Trophoblast cell (in vitro differentiated cells and primary cell): Measurements from ENCODE around the gene ITGAE.
"Not testable (repeated sequence)": the region's sequence is repeated elsewhere in the genome, so short reads cannot be mapped to it uniquely, and the experiment has no call there.

Experiments
- DNase-seq, 2 donors: peaks; one replicate each; pipeline ENCODE4 v3.0.0-alpha.2; 2016
- H2AFZ ChIP-seq: 2 replicates; pipeline ENCODE4 v1.6.1; 2013; ENCODE audit warnings: low read length, moderate library complexity, mild to moderate bottlenecking; ENCODE audit not compliant: insufficient read depth, poor library complexity
- H2AK5ac ChIP-seq: 2 replicates; pipeline ENCODE4 v1.6.1; 2013; ENCODE audit warnings: mild to moderate bottlenecking, low read length
- H2BK120ac ChIP-seq: 2 replicates; pipeline ENCODE4 v1.6.1; 2013; ENCODE audit warnings: low read length, mild to moderate bottlenecking, moderate library complexity; ENCODE audit not compliant: insufficient read depth, poor library complexity
- H2BK12ac ChIP-seq: 2 replicates; pipeline ENCODE4 v1.6.1; 2013; ENCODE audit warnings: mild to moderate bottlenecking, low read length, moderate library complexity
- H2BK5ac ChIP-seq: 2 replicates; pipeline ENCODE4 v1.6.1; 2013; ENCODE audit warnings: low read length, low read depth, moderate library complexity, mild to moderate bottlenecking; ENCODE audit not compliant: poor library complexity
- H3K14ac ChIP-seq: 2 replicates; pipeline ENCODE4 v1.6.1; 2013; ENCODE audit warnings: mild to moderate bottlenecking, low read length
- H3K18ac ChIP-seq: 2 replicates; pipeline ENCODE4 v1.6.1; 2013; ENCODE audit warnings: mild to moderate bottlenecking, low read length
- H3K23ac ChIP-seq: 2 replicates; pipeline ENCODE4 v1.6.1; 2013; ENCODE audit warnings: low read length
- H3K27ac ChIP-seq: 2 replicates; pipeline ENCODE4 v1.5.1; 2013; ENCODE audit warnings: low read depth, mild to moderate bottlenecking, inconsistent platforms, low read length, moderate library complexity
- H3K27me3 ChIP-seq: 2 replicates; pipeline ENCODE4 v1.6.1; 2013; ENCODE audit warnings: inconsistent platforms, mild to moderate bottlenecking, low read length, moderate library complexity; ENCODE audit not compliant: insufficient read depth
- H3K36me3 ChIP-seq, 2 experiments: 1 replicate in 1 of 2; 2 replicates in 1 of 2; pipeline ENCODE4 v1.6.1; 2013; ENCODE audit warnings: low read length in 2 of 2, mild to moderate bottlenecking in 2 of 2, moderate library complexity in 1 of 2; ENCODE audit not compliant: insufficient read depth in 2 of 2, control insufficient read depth in 1 of 2
- H3K4ac ChIP-seq: 2 replicates; pipeline ENCODE4 v1.6.1; 2013; ENCODE audit warnings: low read depth, mild to moderate bottlenecking, low read length, moderate library complexity
- H3K4me1 ChIP-seq, 2 experiments: 1 replicate in 1 of 2; 2 replicates in 1 of 2; pipeline ENCODE4 v1.6.1; 2013; ENCODE audit warnings: low read length in 2 of 2, mild to moderate bottlenecking in 2 of 2, moderate library complexity in 1 of 2; ENCODE audit not compliant: insufficient read depth in 2 of 2, control insufficient read depth in 1 of 2
- H3K4me2 ChIP-seq: 2 replicates; pipeline ENCODE4 v1.6.1; 2013; ENCODE audit warnings: inconsistent platforms, mild to moderate bottlenecking, low read length, moderate library complexity
- H3K4me3 ChIP-seq: 2 replicates; pipeline ENCODE4 v1.5.1; 2013; ENCODE audit warnings: mild to moderate bottlenecking, low read depth, low read length, inconsistent platforms
- H3K79me1 ChIP-seq: one replicate; pipeline ENCODE4 v1.6.1; 2013; ENCODE audit warnings: low read length
- H3K79me2 ChIP-seq: 2 replicates; pipeline ENCODE4 v1.6.1; 2013; ENCODE audit warnings: low read length, mild to moderate bottlenecking; ENCODE audit not compliant: control insufficient read depth, insufficient read depth, poor library complexity
- H3K9ac ChIP-seq: 2 replicates; pipeline ENCODE4 v1.6.1; 2013; ENCODE audit warnings: mild to moderate bottlenecking, low read length
- H3K9me3 ChIP-seq: 2 replicates; pipeline ENCODE4 v1.6.1; 2013; ENCODE audit warnings: low read depth, mild to moderate bottlenecking, control low read depth, inconsistent platforms, low read length; ENCODE audit not compliant: insufficient read depth
- H4K12ac ChIP-seq: 2 replicates; pipeline ENCODE4 v1.6.1; 2013; ENCODE audit warnings: low read depth, mild to moderate bottlenecking, low read length, moderate library complexity
- H4K8ac ChIP-seq: 2 replicates; pipeline ENCODE4 v1.6.1; 2013; ENCODE audit warnings: low read depth, mild to moderate bottlenecking, low read length, moderate library complexity
- H4K91ac ChIP-seq: one replicate; pipeline ENCODE4 v1.6.1; 2013; ENCODE audit warnings: low read depth, mild to moderate bottlenecking, low read length, moderate library complexity
- WGBS: extraction: QIAGEN DNeasy Blood & Tissue Kit; methylation state at CpG from one replicate; pipeline ENCODE4 v1.1.7; 2013; ENCODE audit warnings: missing lambda C conversion rate; ENCODE audit not compliant: insufficient read length, insufficient coverage; ENCODE audit errors: extremely low coverage; 5-methylcytosine and 5-hydroxymethylcytosine counted together

ITGAE gene

DNA sequence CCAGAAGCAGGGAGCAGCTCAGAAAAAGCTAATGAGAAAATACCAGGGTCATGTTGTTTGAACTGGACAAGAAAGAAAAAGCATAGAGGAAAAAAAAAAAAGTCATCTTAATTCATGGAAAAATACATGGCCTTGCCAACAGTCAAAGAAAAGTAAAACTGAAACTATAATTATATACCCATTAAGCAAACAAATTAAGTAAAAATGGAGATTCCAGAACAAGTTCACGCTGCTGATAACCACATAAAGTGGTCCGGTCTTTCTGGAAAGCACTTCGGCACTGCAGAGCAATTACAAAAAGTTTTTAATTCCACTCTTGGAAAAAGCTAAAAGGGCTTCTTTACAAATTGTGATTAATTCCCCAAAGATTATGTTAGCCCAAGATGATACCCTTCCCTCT, 92.6 kb downstream of the ITGAE start:
- Histone ChIP-seq H2AFZ (no peak overlapping the region), H3K79me2 (no peaks in the 10 kb centered on the region), H3K79me1 (no peaks in the 10 kb centered on the region), H2BK5ac (no peak overlapping the region), H2AK5ac (no peak overlapping the region), H3K9ac (no peak overlapping the region), H3K36me3 (peaks cover 4 to 11% of the 10 kb centered on the region in 2 experiments), H3K9me3 (no peaks in the 10 kb centered on the region), H3K23ac (no peak overlapping the region), H3K4me2 (no peak overlapping the region), H3K4me3 (no peak overlapping the region), H3K14ac (no peak overlapping the region), H4K8ac (no peak overlapping the region), H4K91ac (no peak overlapping the region), H3K4me1 (no peaks in the 10 kb centered on the region), H3K27me3 (no peaks in the 10 kb centered on the region), H2BK120ac (no peak overlapping the region), H3K18ac (no peak overlapping the region), H3K27ac (no peak overlapping the region), H3K4ac (no peak overlapping the region), H2BK12ac (no peak overlapping the region), H4K12ac (no peak overlapping the region)
- WGBS: no CpG with 5 or more reads among the region's 3 CpGs
- no peak for DNase-seq

DNA sequence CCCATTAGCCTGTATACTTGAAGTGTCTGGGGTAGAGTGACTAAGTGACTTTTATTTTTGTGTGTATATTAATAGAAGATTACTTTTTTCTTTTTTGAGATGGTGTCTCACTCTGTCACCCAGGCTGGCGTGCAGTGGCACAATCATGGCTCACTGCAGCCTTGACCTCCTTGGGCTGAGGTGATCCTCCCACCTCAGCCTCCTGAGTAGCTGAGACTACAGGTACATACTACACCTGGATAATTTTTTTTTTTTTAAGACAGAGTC, 95.3 kb downstream of the ITGAE start:
- not testable (repeated sequence) for H3K4me1 ChIP-seq, H3K9ac ChIP-seq, H2BK12ac ChIP-seq, H3K27me3 ChIP-seq, H2BK5ac ChIP-seq, H3K79me1 ChIP-seq, H3K27ac ChIP-seq, H3K9me3 ChIP-seq, H4K12ac ChIP-seq, H3K4me2 ChIP-seq, H3K79me2 ChIP-seq, H2AK5ac ChIP-seq, H3K18ac ChIP-seq, H2BK120ac ChIP-seq, H4K91ac ChIP-seq, H2AFZ ChIP-seq, H3K4ac ChIP-seq, H3K14ac ChIP-seq, H3K36me3 ChIP-seq, H3K23ac ChIP-seq, H4K8ac ChIP-seq, H3K4me3 ChIP-seq, DNase-seq
- WGBS: no CpG with 5 or more reads among the region's 1 CpG

- Histone ChIP-seq H3K36me3 (no peaks in the 10 kb centered on the region), H3K79me1 (no peaks in the 10 kb centered on the region), H3K9me3 (no peaks in the 10 kb centered on the region), H2AFZ (no peak overlapping the region), H2BK5ac (no peak overlapping the region), H3K4me2 (no peak overlapping the region), H3K4me3 (no peak overlapping the region), H3K27me3 (no peaks in the 10 kb centered on the region), H2BK12ac (no peak overlapping the region), H3K27ac (no peak overlapping the region), H3K4me1 (no peaks in the 10 kb centered on the region), H2AK5ac (no peak overlapping the region), H3K14ac (no peak overlapping the region), H3K23ac (peak overlapping the region; percentile 94), H3K9ac (no peak overlapping the region), H3K4ac (no peak overlapping the region), H2BK120ac (no peak overlapping the region), H3K18ac (no peak overlapping the region), H3K79me2 (no peaks in the 10 kb centered on the region), H4K12ac (no peak overlapping the region), H4K91ac (no peak overlapping the region), H4K8ac (no peak overlapping the region)
- no CpG with 5 or more reads among the region's 20 CpGs for WGBS
- DNase-seq: no peak
Measured at GRCh38 chr17:3704931-3705717, 95.9 kb downstream of the ITGAE start.

DNA sequence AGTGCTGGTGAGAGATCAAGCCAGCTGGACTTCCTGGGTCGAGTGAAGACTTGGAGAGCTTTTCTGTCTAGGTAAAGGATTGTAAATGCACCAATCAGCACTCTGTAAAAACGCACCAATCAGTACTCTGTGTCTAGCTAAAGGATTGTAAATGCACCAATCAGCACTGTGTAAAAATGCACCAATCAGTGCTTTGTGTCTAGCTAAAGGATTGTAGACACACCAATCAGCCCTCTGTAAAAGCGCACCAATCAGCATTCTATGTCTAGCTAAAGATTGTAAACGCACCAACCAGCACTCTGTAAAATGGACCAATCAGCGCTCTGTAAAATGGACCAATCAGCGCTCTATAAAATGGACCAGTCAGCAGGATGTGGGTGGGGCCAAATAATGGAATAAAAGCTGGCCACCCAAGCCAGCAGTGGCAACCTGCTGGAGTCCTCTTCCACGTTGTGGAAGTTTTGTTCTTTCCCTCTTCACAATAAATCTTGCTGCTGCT, 98.9 kb downstream of the ITGAE start:
- Histone ChIP-seq H3K9me3 (peaks cover 11% of the 10 kb centered on the region), H3K27me3 (peaks cover 11% of the 10 kb centered on the region)
- DNase-seq, H4K8ac ChIP-seq, H2AFZ ChIP-seq, H3K23ac ChIP-seq, H3K18ac ChIP-seq, H3K79me1 ChIP-seq, H3K9ac ChIP-seq, H4K91ac ChIP-seq, H2AK5ac ChIP-seq, H2BK12ac ChIP-seq, H3K4me3 ChIP-seq, H3K36me3 ChIP-seq, H2BK120ac ChIP-seq, H3K4me2 ChIP-seq, H3K4me1 ChIP-seq, H3K79me2 ChIP-seq, H4K12ac ChIP-seq, H3K27ac ChIP-seq, H2BK5ac ChIP-seq, H3K4ac ChIP-seq, H3K14ac ChIP-seq: not testable (repeated sequence)
- no CpG with 5 or more reads among the region's 7 CpGs for WGBS
